HFFc6 (cell line): ENCODE data around the gene MYO1F. TPM values are rescaled to one million over a fixed set of nuclear protein-coding genes. Genes with fewer than 3 reads are reported as not detected.

Experiments
- DNase-seq: peaks from one replicate; pipeline ENCODE4 v3.0.0-alpha.2; 2018
- H3K27ac Mint-ChIP-seq: 2 replicates; pipeline ENCODE4 v1.8.0; 2020; ENCODE audit warnings: mild to moderate bottlenecking, mixed read lengths
- H3K27me3 Mint-ChIP-seq: 2 replicates; pipeline ENCODE4 v1.8.0; 2021; ENCODE audit warnings: mild to moderate bottlenecking, moderate library complexity, mixed read lengths; ENCODE audit not compliant: insufficient read depth
- H3K36me3 Mint-ChIP-seq: 2 replicates; pipeline ENCODE4 v1.8.0; 2021; ENCODE audit warnings: low read depth, mixed read lengths
- H3K4me1 Mint-ChIP-seq: 2 replicates; pipeline ENCODE4 v1.8.0; 2020; ENCODE audit warnings: low read depth, mixed read lengths
- H3K4me3 Mint-ChIP-seq: 2 replicates; pipeline ENCODE4 v1.8.0; 2020; ENCODE audit warnings: mild to moderate bottlenecking, moderate library complexity, mixed read lengths
- H3K9me3 Mint-ChIP-seq: 2 replicates; pipeline ENCODE4 v1.8.0; 2020; ENCODE audit warnings: mild to moderate bottlenecking, mixed read lengths
- CTCF ChIP-seq: fragments of 200-600 bp; sonication (generic); IDR thresholded peaks from 2 replicates; pipeline ENCODE4 v1.5.0; 2021; ENCODE audit warnings: antibody characterized with exemption, mild to moderate bottlenecking
- total RNA-seq, 6 experiments: library from RNA; stranded (reverse); fragmentation: NEBNext Ultra II Directional; extraction: Animal tissue kit (Norgen Biotek cat#: 25700); gene quantifications; 2 replicates in 1 of 6; 3 replicates in 5 of 6; pipeline ENCODE4 v1.2.3, GENCODE V29; 2021

The MYO1F gene
- total RNA-seq, 6 experiments from 2014 or later = 0.09 to 0.28 (median 0.19) TPM

- Mint-ChIP-seq H3K9me3 (peaks cover 6% of the 10 kb centered on the region; the same call in 1 of the 2 replicates), H3K36me3 (peaks cover 5% of the 10 kb centered on the region; the same call in 1 of the 2 replicates), H3K4me3 (no peak overlapping the region), H3K4me1 (no peaks in the 10 kb centered on the region), H3K27me3 (peaks cover 4% of the 10 kb centered on the region), H3K27ac (no peak overlapping the region)
- no peak for DNase-seq
- TF ChIP-seq CTCF = no peak
Measured at GRCh38 chr19:8600816-8601215, 23.6 kb upstream of the MYO1F start.

- H3K4me1 Mint-ChIP-seq = no peaks in the 10 kb centered on the region
- H3K9me3 Mint-ChIP-seq = peaks cover 6% of the 10 kb centered on the region; the same call in 1 of the 2 replicates
- no peak overlapping the region for H3K27ac Mint-ChIP-seq
- H3K27me3 Mint-ChIP-seq = peaks cover 6% of the 10 kb centered on the region
- TF ChIP-seq CTCF = no peak
- H3K36me3 Mint-ChIP-seq = peaks cover 5% of the 10 kb centered on the region; the same call in 1 of the 2 replicates
- DNase-seq = no peak
- no peak overlapping the region for H3K4me3 Mint-ChIP-seq
Measured at GRCh38 chr19:8600064-8600463, 22.8 kb upstream of the MYO1F start.

- Mint-ChIP-seq H3K27ac (no peak overlapping the region), H3K9me3 (peaks cover 6% of the 10 kb centered on the region; the same call in 1 of the 2 replicates), H3K36me3 (peaks cover 13% of the 10 kb centered on the region), H3K27me3 (peaks cover 10% of the 10 kb centered on the region), H3K4me1 (peaks cover 8% of the 10 kb centered on the region), H3K4me3 (no peak overlapping the region)
- TF ChIP-seq CTCF = no peak
- DNase-seq = no peak
Measured at GRCh38 chr19:8596168-8596567, 18.9 kb upstream of the MYO1F start.

- TF ChIP-seq CTCF = no peak
- no peak for DNase-seq
- Mint-ChIP-seq H3K36me3 (peaks cover 13% of the 10 kb centered on the region), H3K9me3 (peaks cover 6% of the 10 kb centered on the region; the same call in 1 of the 2 replicates), H3K4me1 (peaks cover 8% of the 10 kb centered on the region), H3K27me3 (peaks cover 12% of the 10 kb centered on the region), H3K27ac (no peak overlapping the region), H3K4me3 (no peak overlapping the region)
Measured at GRCh38 chr19:8595651-8596050, 18.4 kb upstream of the MYO1F start.

- no peak overlapping the region for H3K27ac Mint-ChIP-seq
- peak; percentile 60; the same call in 1 of the 2 replicates for TF ChIP-seq CTCF
- peaks cover 12% of the 10 kb centered on the region for H3K27me3 Mint-ChIP-seq
- H3K9me3 Mint-ChIP-seq = peaks cover 6% of the 10 kb centered on the region; the same call in 1 of the 2 replicates
- no peak for DNase-seq
- peaks cover 8% of the 10 kb centered on the region for H3K4me1 Mint-ChIP-seq
- H3K4me3 Mint-ChIP-seq = no peak overlapping the region
- peaks cover 13% of the 10 kb centered on the region for H3K36me3 Mint-ChIP-seq
Measured at GRCh38 chr19:8593931-8594330, 16.7 kb upstream of the MYO1F start.
